GM18870 (cell line): ENCODE measurements around the gene TC2N.
A peak's percentile ranks its signal among the peaks of the same experiment; 100 is the strongest.
"Not testable (repeated sequence)": the region's sequence is repeated elsewhere in the genome, so short reads cannot be mapped to it uniquely, and the experiment has no call there.

Source experiments
- ATAC-seq: cut with Tn5 transposase; IDR thresholded peaks from one replicate; pipeline ENCODE4 v1.9.1; 2021; ENCODE audit warnings: moderate library complexity; ENCODE audit not compliant: unreplicated experiment

The TC2N gene

GRCh38 chr14:91889477-91890211 lies 22.3 kb upstream of the TC2N start:
- ATAC-seq, result no peak

- ATAC-seq, result no peak
Observed at GRCh38 chr14:91888641-91889476, 21.5 kb upstream of the TC2N start.

GRCh38 chr14:91886961-91887360 lies 19.6 kb upstream of the TC2N start:
- ATAC-seq, result no peak

- no peak for ATAC-seq
Observed at GRCh38 chr14:91885839-91886238, 18.5 kb upstream of the TC2N start.

GRCh38 chr14:91885113-91885712 lies 17.9 kb upstream of the TC2N start:
- ATAC-seq, result no peak

- ATAC-seq, result no peak
Observed at GRCh38 chr14:91884664-91885063, 17.3 kb upstream of the TC2N start.

- no peak for ATAC-seq
Observed at GRCh38 chr14:91883753-91884152, 16.4 kb upstream of the TC2N start.

- no peak for ATAC-seq
Observed at GRCh38 chr14:91882776-91883175, 15.4 kb upstream of the TC2N start.

- no peak for ATAC-seq
Observed at GRCh38 chr14:91882369-91882768, 15.0 kb upstream of the TC2N start.

- ATAC-seq, result no peak
Observed at GRCh38 chr14:91879196-91879595, 11.9 kb upstream of the TC2N start.

- no peak for ATAC-seq
Observed at GRCh38 chr14:91878274-91878673, 10.9 kb upstream of the TC2N start.

- no peak for ATAC-seq
Observed at GRCh38 chr14:91877376-91877915, 10.1 kb upstream of the TC2N start.

GRCh38 chr14:91876492-91876891 lies 9.2 kb upstream of the TC2N start:
- ATAC-seq, result no peak

GRCh38 chr14:91875525-91876286 lies 8.4 kb upstream of the TC2N start:
- no peak for ATAC-seq

GRCh38 chr14:91873471-91874415 lies 6.4 kb upstream of the TC2N start:
- ATAC-seq, result peak; percentile 72

GRCh38 chr14:91872517-91873470 lies 5.5 kb upstream of the TC2N start:
- peak; percentile 10 for ATAC-seq

GRCh38 chr14:91872011-91872501 lies 4.7 kb upstream of the TC2N start:
- peak; percentile 48 for ATAC-seq

GRCh38 chr14:91871401-91871800 lies 4.1 kb upstream of the TC2N start:
- not testable (repeated sequence) for ATAC-seq
